K562 (cell line): ENCODE data around the gene SPATS2. TPM values are rescaled to one million over a fixed set of nuclear protein-coding genes. Genes with fewer than 3 reads are reported as not detected.

Experiments
- ATAC-seq: fragments of 200-7000 bp; cut with Tn5 transposase; 3 replicates; pipeline ENCODE4 v1.9.1; 2020; ENCODE audit warnings: moderate library complexity
- BruUV-seq: library from RNA; stranded (reverse); fragments of 400-500 nt; replicated peaks from 2 replicates; lab custom pipeline; 2021; lab: Mats Ljungman, UMichigan
- CTCF ChIA-PET: fragments of 300-600 bp; formaldehyde crosslinking; extraction: SDS; loops from one replicate; lab custom pipeline; 2021; ENCODE audit warnings: low intra/inter-chr PET ratio; lab: Yijun Ruan, JAX
- POLR2A ChIA-PET: fragments of 300-600, 350-650 bp; sonication (Branson Sonifier 250); formaldehyde crosslinking; extraction: SDS; loops from one replicate; lab custom pipeline; 2021; ENCODE audit warnings: antibody characterized with exemption, inconsistent platforms; lab: Yijun Ruan, JAX
- DNase-seq, 4 experiments: peaks; one replicate each; pipeline versions ENCODE4 v3.0.0 to v3.0.0-alpha.2; 2011 to 2018; ENCODE audit warnings: low spot score in 3 of 4, mixed read lengths in 3 of 4; ENCODE audit errors: extremely low read depth in 1 of 4
- FAIRE-seq: peaks from 2 replicates; lab custom pipeline; 2011; peaks lifted over from hg19 to GRCh38; lab: Jason Lieb, UNC
- H2AFZ ChIP-seq: 2 replicates; pipeline ENCODE4 v1.6.0; 2011; ENCODE audit warnings: low read depth, low read length, control low read depth, inconsistent platforms
- H3K27ac ChIP-seq: fragments of 200-600 bp; 3 replicates; pipeline ENCODE4 v1.8.0; 2011; ENCODE audit warnings: low read depth, mild to moderate bottlenecking, control low read depth, inconsistent platforms, low read length, moderate library complexity, mixed read lengths; ENCODE audit errors: extremely low read depth
- H3K27me3 ChIP-seq, 2 experiments: fragments of 300-600 bp in 1 of 2; 2 replicates in 1 of 2; 3 replicates in 1 of 2; pipeline versions ENCODE4 v1.6.0 to v1.8.0; 2011; ENCODE audit warnings: inconsistent platforms in 2 of 2, low read length in 2 of 2, mild to moderate bottlenecking in 1 of 2, mixed read lengths in 1 of 2, moderate library complexity in 1 of 2; ENCODE audit not compliant: control insufficient read depth in 2 of 2, insufficient read depth in 2 of 2
- H3K36me3 ChIP-seq: fragments of 300-600 bp; 3 replicates; pipeline ENCODE4 v1.8.0; 2011; ENCODE audit warnings: mild to moderate bottlenecking, low read length, inconsistent platforms; ENCODE audit not compliant: control insufficient read depth, insufficient read depth
- H3K4me1 ChIP-seq, 2 experiments: fragments of 200-600 bp in 1 of 2; replicated peaks in 1 of 2; 2 replicates in 1 of 2; 3 replicates in 1 of 2; pipeline versions ENCODE4 v1.5.1 to v1.8.0; 2011; ENCODE audit warnings: inconsistent platforms in 2 of 2, low read length in 2 of 2, mild to moderate bottlenecking in 1 of 2, mixed read lengths in 1 of 2, moderate library complexity in 1 of 2; ENCODE audit not compliant: control insufficient read depth in 2 of 2, insufficient read depth in 2 of 2
- H3K4me2 ChIP-seq: 2 replicates; pipeline ENCODE4 v1.6.1; 2011; ENCODE audit warnings: low read length, control low read depth, inconsistent platforms, mixed read lengths; ENCODE audit not compliant: insufficient read depth
- H3K4me3 ChIP-seq: fragments of 200-600 bp; sonication (generic), shearing (Covaris generic); 2 replicates; pipeline ENCODE4 v1.5.1; 2016; ENCODE audit warnings: control low read depth, inconsistent platforms
- H3K79me2 ChIP-seq: fragments of 200-600 bp; 3 replicates; pipeline ENCODE4 v1.8.0; 2011; ENCODE audit warnings: low read length, inconsistent platforms; ENCODE audit not compliant: control insufficient read depth, insufficient read depth
- H3K9ac ChIP-seq, 2 experiments: 2 replicates each; pipeline versions ENCODE4 v1.6.0 to v1.6.1; 2011; ENCODE audit warnings: low read depth in 2 of 2, low read length in 2 of 2, control low read depth in 1 of 2, inconsistent platforms in 1 of 2, mild to moderate bottlenecking in 1 of 2, mixed read lengths in 1 of 2; ENCODE audit not compliant: insufficient read depth in 1 of 2
- H3K9me1 ChIP-seq: one replicate; pipeline ENCODE4 v1.6.0; 2011; ENCODE audit warnings: inconsistent platforms, mild to moderate bottlenecking, low read length, moderate library complexity; ENCODE audit not compliant: control insufficient read depth, insufficient read depth
- H3K9me3 ChIP-seq: replicated peaks from 2 replicates; pipeline ENCODE4 v1.5.1; 2011; ENCODE audit warnings: low read depth, low read length, inconsistent platforms; ENCODE audit not compliant: control insufficient read depth, insufficient read depth
- H4K20me1 ChIP-seq: replicated peaks from 2 replicates; pipeline ENCODE4 v1.6.1; 2011; ENCODE audit warnings: low read length, inconsistent platforms, mixed read lengths; ENCODE audit not compliant: control insufficient read depth, insufficient read depth
- HEY1 ChIP-seq: fragments of 250-450 bp; sonication (Bioruptor Pico); IDR thresholded peaks from 2 replicates; pipeline ENCODE4 v1.5.0; 2020; ENCODE audit warnings: mild to moderate bottlenecking, moderate library complexity, borderline replicate concordance
- IFI16 ChIP-seq: fragments of 250-450 bp; sonication (Bioruptor Pico); IDR thresholded peaks from 2 replicates; pipeline ENCODE4 v2.1.2; 2022; ENCODE audit warnings: mild to moderate bottlenecking, inconsistent platforms
- PYGO2 ChIP-seq: fragments of 450-650 bp; IDR thresholded peaks from 2 replicates; pipeline ENCODE4 v1.6.1; 2016; ENCODE audit warnings: mild to moderate bottlenecking, missing genetic modification characterization, moderate library complexity, missing compliant biosample characterization
- YY1 ChIP-seq, 3 experiments: IDR thresholded peaks; 2 replicates each; pipeline ENCODE4 v1.6.1; 2011; ENCODE audit warnings: low read length in 2 of 3, mild to moderate bottlenecking in 2 of 3, moderate library complexity in 2 of 3, borderline replicate concordance in 1 of 3, control low read depth in 1 of 3, low read depth in 1 of 3; ENCODE audit not compliant: insufficient read depth in 3 of 3, insufficient replicate concordance in 2 of 3, control insufficient read depth in 1 of 3, insufficient read length in 1 of 3; ENCODE audit errors: extremely low read depth in 1 of 3
- ZNF77 ChIP-seq: fragments of 250-450 bp; sonication (Bioruptor Pico); IDR thresholded peaks from 2 replicates; pipeline ENCODE4 v1.5.0; 2020
- WGBS: fragments of 100-300 bp; shearing (Covaris generic); methylation state at CpG from one replicate; pipeline ENCODE4 v1.1.6; 2016; ENCODE audit warnings: low coverage, mixed read lengths; ENCODE audit not compliant: insufficient coverage; ENCODE audit errors: missing lambda C conversion rate; 5-methylcytosine and 5-hydroxymethylcytosine counted together
- in situ Hi-C: fragments of 300-500 bp; cut with MboI; formaldehyde crosslinking; loops from 4 replicates; pipeline ENCODE4 v1.15.0; 2018; ENCODE audit warnings: inconsistent platforms, mixed read lengths
- intact Hi-C: fragments of 100-400 bp; cut with micrococcal nuclease; formaldehyde crosslinking; loops from 2 replicates; pipeline ENCODE4 v1.14.2; 2022
- polyA plus RNA-seq, 8 experiments: library from polyadenylated mRNA; depleted of rRNA in 4 of 8; stranded (reverse) in 5 of 8; unstranded in 3 of 8; fragments of >200 nt; fragmentation: Nextera tagmentation in 2 of 8; fragmentation: Illumina TruSeq in 1 of 8; extraction: Ambion mirVana in 2 of 8; extraction: Trizol in 1 of 8; gene quantifications; 2 replicates each; pipeline versions ENCODE4 v1.2.1 to v1.2.3, GENCODE V29; 2011 to 2014; ENCODE audit warnings: inconsistent platforms in 1 of 8, missing spikeins in 1 of 8
- total RNA-seq, 7 experiments: library from RNA; depleted of rRNA in 6 of 7; stranded (reverse); fragments of >200 nt in 6 of 7; fragmentation: Illumina TruSeq in 2 of 7; extraction: Trizol in 2 of 7; gene quantifications; 2 replicates each; pipeline versions ENCODE4 v1.2.1 to v1.2.3, GENCODE V29; 2011 to 2021; ENCODE audit warnings: low replicate concordance in 1 of 7
- TF ChIP-seq, protein P1 (sequence below): sonication (generic); formaldehyde crosslinking; IDR thresholded peaks from 2 replicates; pipeline ENCODE4 v1.8.1; 2023; ENCODE audit warnings: mild to moderate bottlenecking, missing genetic modification reagents

The SPATS2 gene
- total and polyA plus RNA-seq, 9 of the 15 experiments (the other 6 are each of a cell fraction or from before 2014, with no cell fraction given), result 5.4 to 48.2 (median 17.5) TPM

DNA sequence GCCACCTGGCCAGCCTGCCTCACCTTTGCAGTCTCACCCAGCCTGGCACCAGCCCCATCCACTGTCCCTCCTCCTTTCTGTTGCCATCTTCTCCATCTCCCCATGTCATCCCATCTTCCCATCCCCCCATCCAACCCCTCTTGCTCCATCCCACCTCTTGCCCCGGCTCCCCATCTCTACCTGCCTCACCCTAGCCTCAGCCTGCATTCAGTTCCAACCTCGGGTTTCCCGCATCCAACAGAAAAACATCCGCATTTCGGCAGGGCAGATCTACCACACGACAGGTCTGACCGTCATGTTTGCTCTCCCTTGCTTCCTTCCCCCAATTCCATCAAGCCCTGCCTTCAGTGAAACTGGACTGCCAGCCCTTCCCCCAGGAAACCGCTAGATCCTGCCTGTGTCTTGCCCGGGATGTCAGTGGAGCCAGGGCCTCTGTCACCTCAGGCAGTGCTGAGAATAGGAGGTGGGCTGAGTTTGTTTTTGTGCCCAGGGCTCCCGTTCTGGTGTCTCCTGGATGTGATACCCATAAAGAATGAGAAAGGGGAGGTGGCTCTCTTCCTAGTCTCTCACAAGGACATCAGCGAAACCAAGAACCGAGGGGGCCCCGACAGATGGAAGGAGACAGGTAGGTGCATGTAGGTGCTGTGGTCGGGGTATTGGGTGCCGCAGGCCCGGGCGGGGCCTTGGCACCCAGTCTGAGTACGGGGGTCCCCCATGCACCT is 174.0 kb downstream of the SPATS2 start:
- 45% methylated on average over 18 of the region's 18 CpGs for WGBS
- H3K4me3 ChIP-seq, result no peak overlapping the region
- no peak for ATAC-seq

More for the DNA sequence above, 174.0 kb downstream of the SPATS2 start:
- BruUV-seq, result no TSS peak
- no peak overlapping the region for H3K27ac ChIP-seq
- no peak overlapping the region for H3K9ac ChIP-seq
- peaks cover 0 to 46% of the 10 kb centered on the region in 2 experiments; a peak in 4 of 5 replicates for H3K4me1 ChIP-seq
- FAIRE-seq, result no peak
- TF ChIP-seq PYGO2 (tag), result no peak
- TF ChIP-seq, protein P1, sequence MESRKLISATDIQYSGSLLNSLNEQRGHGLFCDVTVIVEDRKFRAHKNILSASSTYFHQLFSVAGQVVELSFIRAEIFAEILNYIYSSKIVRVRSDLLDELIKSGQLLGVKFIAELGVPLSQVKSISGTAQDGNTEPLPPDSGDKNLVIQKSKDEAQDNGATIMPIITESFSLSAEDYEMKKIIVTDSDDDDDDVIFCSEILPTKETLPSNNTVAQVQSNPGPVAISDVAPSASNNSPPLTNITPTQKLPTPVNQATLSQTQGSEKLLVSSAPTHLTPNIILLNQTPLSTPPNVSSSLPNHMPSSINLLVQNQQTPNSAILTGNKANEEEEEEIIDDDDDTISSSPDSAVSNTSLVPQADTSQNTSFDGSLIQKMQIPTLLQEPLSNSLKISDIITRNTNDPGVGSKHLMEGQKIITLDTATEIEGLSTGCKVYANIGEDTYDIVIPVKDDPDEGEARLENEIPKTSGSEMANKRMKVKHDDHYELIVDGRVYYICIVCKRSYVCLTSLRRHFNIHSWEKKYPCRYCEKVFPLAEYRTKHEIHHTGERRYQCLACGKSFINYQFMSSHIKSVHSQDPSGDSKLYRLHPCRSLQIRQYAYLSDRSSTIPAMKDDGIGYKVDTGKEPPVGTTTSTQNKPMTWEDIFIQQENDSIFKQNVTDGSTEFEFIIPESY (CRISPR knock-in tag), result peak; percentile 31; the same call in 1 of the 2 replicates
- TF ChIP-seq IFI16 (CRISPR knock-in tag), result no peak
- TF ChIP-seq YY1 (IDR thresholded peaks at IDR 0.05; ENCODE audit: borderline replicate concordance in 1 of 3, control insufficient read depth in 1 of 3, extremely low read depth in 1 of 3, insufficient read depth in 3 of 3, insufficient read length in 1 of 3, insufficient replicate concordance in 2 of 3, low read depth in 1 of 3, low read length in 2 of 3), result no peak
- no peak for TF ChIP-seq ZNF77 (CRISPR knock-in tag)
- TF ChIP-seq HEY1 (CRISPR knock-in tag), result no peak
- peaks cover 3% of the 10 kb centered on the region for H3K9me1 ChIP-seq
- intact Hi-C loops (no loop called here), in situ Hi-C loops (no loop called here)
- DNase-seq, result no peak
- CTCF ChIA-PET, result no interaction called here
- H3K36me3 ChIP-seq, result no peaks in the 10 kb centered on the region
- POLR2A ChIA-PET, result interaction anchor here (0.7 to 1.7 kb wide), 3 partner anchors 9 to 183 kb away, joined by 3 to 8 read pairs (median 3); no protein-coding TSS in a partner anchor
- H3K4me2 ChIP-seq, result no peak overlapping the region
- 0 out of 2 replicates have a peak, but pooled peaks cover 9% of the 10 kb centered on the region for H4K20me1 ChIP-seq
- H3K79me2 ChIP-seq, result no peaks in the 10 kb centered on the region
- H3K27me3 ChIP-seq, result peaks cover 14 to 34% of the 10 kb centered on the region in 2 experiments
- H3K9me3 ChIP-seq, result no peaks in the 10 kb centered on the region
- H2AFZ ChIP-seq, result no peak overlapping the region
